ENCODE data around the gene SVIP.

DNA sequence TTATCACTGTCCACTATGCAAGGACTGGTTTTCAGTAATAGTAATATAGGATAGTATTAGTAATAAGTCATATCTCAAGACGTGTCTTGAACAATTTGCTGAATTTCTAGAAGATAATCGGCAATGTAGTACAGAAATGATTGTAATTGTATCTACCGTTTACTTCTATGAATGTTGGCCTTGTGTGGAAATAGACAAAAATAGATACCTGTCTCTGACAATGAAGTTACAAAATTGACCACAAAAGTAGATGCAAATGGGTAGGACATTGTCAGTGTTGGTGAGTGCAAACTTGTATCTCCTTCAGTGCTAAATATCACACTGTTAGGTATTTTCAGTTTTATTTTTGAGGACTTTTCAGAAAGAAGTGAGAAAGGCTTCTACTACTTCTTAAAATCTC is 43.1 kb downstream of the SVIP start:
- TF ChIP-seq, protein P1, sequence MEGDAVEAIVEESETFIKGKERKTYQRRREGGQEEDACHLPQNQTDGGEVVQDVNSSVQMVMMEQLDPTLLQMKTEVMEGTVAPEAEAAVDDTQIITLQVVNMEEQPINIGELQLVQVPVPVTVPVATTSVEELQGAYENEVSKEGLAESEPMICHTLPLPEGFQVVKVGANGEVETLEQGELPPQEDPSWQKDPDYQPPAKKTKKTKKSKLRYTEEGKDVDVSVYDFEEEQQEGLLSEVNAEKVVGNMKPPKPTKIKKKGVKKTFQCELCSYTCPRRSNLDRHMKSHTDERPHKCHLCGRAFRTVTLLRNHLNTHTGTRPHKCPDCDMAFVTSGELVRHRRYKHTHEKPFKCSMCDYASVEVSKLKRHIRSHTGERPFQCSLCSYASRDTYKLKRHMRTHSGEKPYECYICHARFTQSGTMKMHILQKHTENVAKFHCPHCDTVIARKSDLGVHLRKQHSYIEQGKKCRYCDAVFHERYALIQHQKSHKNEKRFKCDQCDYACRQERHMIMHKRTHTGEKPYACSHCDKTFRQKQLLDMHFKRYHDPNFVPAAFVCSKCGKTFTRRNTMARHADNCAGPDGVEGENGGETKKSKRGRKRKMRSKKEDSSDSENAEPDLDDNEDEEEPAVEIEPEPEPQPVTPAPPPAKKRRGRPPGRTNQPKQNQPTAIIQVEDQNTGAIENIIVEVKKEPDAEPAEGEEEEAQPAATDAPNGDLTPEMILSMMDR (IDR thresholded peaks at IDR 0.05; ENCODE audit: insufficient read depth, low read depth, low read length), result no peak
- TF ChIP-seq EZH2 (IDR thresholded peaks at IDR 0.05; ENCODE audit: insufficient read depth, low read length), result no peak
